Activated CD8-positive, alpha-beta memory T cell treated with anti-CD3 and anti-CD28 coated beads for 1 hour (primary cell): ENCODE data around the gene RXRA.
A peak's percentile ranks its signal among the peaks of the same experiment; 100 is the strongest.

Source experiments
- DNase-seq, 2 donors: peaks; one replicate each; pipeline ENCODE4 v3.0.0-alpha.2; 2020; ENCODE audit warnings: low read depth in 1 of 2; ENCODE audit errors: extremely low read depth in 1 of 2

Gene RXRA

DNA sequence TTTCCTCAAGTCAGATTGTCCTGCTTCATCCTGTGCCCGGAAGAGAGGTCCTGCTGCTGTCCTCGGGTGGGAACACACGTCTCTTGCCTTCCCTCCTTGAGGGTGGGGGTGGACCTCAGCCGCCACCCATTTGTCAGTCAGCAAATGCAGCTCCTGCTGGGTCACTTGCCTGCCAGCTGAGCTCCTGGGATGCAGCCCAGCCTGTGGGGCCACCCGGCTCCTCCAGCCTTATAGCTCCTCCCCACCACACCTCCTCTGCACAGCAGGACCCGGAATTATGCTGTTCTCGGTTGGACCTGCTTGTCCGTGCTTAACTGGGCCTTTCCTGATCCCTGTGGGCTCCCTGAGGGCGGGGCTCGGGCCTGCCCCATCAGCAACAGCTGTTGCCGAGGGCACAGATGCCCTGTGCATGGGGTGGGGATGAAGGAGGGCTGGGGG, 52.7 kb downstream of the RXRA start:
- DNase-seq: no peak

DNA sequence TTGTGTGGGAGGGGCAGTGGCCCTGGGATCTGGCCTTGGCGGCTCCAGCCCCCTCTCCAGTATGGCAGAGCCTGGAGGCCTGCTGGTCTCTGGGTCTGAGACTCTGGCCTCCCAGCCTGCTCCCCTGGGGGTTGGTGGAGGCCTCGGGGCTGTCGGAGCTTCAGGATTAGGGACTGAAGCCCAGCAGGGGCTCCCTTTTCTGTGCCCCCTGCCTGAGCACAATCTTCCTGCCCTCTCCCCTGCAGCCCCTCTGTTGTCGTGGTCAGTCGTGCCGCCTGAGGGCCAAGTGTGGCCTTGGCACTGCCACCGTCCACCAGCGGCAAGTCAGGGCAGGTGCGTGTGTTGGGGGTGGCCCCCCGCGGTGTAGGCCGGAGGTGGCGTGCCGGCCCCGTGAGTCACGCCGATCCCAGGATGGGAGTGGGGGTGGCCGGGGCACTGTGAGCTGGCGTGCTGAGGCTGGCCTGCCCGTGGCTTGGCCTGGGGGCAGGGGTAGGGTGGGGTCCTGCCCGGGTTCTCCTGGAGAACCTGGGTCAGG, 53.6 kb downstream of the RXRA start:
- no peak for DNase-seq

DNA sequence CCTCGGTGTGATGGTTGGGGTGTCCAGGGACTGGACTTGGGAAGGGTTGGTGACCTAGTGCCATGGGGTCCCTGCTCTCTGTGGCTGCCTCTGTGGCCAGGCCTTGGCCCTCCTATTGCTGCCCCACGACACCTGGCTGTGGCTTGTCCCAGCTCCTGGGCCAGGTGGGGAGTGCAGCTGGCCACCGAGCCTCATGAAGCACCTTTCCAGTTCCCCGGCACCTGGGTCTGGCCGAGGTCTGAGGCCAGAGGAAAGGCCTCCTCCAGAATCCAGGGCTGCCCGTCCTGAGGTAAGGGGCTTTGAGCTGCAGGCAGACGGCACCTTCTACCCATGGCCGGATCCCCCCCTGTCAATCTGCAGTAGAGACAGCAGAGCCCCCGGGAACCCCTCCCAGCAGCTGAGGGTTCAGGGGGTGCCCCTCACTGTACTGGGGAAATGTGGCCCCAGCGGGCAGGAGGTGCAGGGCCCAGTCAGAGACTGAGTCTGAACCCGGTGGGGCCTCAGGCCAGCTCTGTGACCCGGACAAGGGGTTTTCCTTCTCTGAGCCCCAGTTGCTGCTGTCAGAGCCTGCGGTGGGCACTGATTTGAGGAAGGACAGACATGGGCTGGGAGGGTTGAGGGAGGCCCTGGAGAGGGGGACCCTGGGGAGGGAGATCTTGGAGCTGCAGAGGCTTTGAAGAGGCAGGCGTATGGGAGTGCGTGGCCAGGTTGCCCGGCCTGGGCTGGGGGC, 54.5 kb downstream of the RXRA start:
- DNase-seq: no peak

DNA sequence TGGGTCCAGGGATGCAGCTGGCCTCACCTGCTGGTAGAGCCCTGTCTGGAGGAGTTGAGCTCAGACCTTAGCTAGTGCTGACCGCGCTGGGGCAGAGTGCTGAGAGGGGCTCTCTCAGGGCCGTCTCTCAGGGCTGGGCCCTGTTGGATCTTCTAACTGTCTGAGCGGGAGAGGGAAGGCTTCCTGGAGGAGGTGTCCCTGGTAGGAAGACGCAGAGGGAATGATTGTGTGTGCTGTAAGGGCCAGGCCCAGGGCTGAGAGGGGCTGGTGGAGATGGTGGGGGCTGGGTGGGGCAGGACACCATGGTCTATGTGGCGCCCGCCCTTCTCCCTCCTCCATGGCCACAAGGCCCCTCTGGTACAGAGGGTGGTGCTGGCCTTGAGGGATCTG, 55.0 kb downstream of the RXRA start:
- no peak for DNase-seq

DNA sequence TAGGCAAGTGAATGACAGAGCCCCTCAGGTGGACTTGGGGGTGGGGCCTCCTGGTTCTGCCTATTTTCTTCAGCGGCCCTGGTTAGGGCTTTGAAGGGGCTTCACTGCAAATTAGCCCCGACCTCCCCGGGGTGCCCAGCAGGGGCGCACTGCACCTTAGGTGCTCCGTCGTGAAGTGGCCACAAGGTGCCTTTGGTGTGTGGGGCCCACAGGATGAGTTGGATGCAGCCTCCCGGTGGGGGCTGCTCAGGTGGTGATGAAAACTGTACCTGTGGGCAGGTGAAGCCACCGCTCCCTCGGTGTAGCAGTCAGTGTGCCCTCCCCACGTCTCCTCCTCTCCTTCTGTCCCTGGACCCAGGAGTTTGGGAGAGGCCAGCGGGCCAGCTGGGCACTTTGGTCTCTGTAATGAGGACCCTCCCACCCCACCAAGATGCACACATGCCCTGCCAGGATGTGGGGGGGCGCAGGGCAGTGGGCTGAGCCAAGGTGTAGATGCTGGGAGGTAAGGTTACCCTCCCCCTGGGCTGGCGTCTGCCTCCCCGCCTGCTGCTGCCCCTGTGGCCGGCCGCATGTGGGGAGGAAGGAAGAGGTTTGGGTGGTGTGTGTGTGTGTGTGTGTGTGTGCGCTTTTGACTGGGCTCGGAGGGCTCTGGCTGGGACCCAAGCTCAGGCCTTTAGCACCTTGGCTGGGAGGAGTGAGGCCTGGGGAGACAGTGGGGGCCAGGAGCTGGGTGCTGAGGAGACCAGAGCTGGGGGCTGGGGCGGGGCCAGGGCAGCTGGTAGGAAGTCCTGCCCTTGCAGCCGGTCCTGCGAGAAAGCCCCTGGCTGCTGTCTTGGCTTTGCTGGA, 55.6 kb downstream of the RXRA start:
- no peak for DNase-seq

DNA sequence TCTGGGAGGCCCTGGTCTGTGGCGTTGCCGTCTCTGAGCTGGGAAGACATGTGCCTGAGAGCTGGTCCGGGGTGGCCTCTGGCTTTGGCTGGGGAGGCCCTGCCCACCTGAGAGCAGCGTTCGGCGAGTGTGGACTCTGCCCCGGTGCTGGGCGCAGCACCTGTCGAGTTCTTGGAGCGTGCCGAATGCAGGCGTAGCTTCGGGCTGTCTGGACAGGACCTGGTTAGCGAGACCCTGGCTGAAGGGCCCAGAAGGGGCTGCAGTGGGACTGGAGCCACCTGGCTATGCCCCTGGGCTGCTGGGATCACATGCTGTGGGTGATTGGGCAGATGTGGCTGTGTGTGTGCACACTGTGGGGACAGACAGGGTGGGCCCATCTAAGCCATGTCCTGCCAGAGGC, 56.5 kb downstream of the RXRA start:
- no peak for DNase-seq

DNA sequence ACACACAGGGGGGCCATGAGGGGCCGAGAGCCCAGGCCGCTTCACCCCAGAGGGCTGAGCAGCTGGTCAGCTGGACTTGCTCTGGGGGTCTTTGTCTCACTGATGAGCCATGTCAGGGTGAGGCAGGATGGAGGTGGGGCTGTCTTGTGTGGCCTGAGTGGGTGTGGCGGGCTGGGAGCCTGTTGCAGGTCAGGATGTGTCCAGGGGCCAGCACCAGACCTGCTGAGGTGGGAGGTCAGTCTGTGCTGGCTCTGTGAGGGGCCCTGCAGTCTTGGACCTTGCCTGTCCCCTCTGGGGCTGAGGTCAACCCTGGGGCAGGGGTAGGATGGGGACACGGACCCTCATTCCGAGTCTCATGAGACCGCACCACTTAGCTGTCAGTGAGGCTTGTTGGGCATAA, 56.9 kb downstream of the RXRA start:
- DNase-seq: no peak

DNA sequence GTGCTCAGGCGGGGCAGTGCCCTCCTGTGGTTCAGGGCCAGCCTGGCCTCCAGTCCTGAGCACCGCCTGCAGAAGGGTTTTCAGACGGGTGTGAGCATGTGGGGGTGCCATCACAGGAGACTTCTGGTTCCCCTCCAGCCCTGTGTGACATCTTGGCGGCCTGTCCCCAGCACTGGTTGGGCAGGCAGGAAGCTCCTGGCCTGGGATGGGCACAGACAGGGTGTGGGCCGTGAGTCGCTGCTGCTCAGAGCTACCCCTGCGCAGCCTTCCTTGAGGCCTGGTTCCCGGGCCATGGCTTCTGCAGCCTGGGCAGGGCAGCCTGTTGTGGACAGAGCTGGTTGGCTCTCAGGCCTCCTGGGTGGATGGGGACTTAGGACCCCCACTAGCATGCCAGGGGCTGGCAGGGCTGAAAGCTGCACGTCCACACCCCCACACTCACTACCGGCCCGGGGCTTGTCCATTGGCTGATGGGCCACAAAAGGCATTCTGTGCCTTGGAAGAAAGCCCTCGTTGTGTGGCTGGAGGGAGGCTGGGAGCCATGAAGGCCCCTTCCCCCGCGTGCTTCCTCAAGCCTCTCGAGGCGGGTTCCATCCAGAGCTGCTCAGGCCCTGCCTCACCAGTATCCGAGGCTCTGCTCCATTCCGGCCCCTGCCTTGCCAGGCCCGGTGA, 58.7 kb downstream of the RXRA start:
- DNase-seq: no peak

DNA sequence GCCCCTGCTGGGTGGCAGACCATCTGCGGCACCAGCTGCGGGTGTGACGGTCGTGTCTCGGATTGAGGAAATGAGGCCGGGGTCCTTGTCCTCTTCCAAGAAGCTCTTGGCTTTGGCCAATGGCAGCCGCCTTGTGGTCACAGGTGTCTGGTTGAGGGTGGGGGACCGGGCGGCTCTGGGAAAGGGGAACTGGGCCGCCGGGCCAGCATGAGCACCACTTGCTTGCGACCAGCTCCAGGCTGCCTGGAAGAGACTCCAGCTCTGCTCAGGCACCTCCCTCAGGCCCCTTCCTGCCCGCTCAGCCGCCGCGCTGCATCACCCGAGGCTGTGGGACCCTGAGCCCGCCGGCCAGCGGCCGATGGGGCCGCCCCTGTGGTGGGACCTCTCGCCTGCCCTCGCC, 59.7 kb downstream of the RXRA start:
- no peak for DNase-seq

DNA sequence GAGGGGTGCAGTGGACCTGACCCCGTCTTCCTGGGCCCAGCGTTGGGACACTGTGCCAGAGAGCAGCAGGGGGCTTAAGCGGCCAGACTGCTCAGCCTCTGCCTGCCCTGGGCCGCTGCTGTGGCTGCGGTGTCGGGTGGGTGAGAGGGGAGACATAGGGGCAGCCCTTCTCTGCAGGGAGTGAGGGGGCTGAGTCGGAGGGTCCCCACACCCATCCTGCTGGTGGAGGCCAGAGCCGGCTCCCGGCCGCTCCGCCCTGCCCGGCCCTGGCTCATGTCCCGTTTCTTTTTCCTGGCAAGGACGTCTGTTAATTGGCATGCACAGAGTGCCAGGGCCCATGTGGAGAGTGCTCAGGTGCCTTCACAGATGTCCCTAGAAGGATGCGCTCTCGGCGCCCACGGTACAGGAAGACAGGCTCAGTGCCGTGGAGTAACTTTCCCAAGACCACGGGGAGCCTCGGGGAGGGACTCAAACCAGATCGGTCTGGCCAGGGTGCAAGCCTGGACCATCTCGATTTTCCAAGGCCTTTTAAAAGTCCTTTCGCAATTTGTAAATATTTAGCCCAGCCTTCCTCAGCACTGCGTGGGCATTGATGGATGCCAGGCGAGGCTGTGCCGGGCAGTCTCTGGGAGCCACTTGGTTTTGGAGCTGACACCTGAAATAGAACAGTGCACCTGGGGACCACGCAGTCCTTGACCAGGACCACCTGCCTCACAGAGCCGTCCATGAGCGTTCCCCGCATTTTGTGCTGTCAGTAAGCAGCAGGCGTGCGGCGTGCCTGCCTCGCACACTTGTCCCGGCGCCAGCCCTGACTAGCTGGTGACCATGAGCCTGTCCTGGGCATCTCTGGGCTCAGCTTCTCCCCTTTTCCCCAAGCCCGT, 60.9 kb downstream of the RXRA start:
- DNase-seq: no peak

DNA sequence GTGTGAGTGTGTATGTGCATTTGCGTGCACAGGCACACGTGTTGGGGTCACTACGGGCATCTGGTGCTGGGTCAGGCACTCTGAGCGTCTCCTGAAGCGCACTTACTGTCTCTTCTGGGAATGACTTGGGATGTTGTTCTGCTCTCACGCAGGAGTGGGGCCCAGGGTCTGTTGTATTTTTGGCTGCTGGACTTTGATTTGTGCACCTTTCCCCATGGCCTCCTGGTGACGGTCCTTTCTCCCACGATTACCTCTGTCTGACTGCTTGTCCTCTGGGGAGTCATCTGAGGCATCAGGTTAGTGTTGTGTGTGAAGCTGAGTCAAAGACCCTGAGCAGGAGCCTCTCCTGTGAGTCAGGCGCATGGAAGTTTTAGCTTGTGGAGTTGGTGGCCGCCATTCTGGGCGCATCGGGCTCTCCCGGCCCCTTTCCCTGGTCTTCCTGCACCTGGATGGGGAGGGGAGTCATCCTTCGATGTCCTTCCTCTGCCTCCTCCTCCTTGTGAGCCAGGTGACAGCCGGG, 62.1 kb downstream of the RXRA start:
- no peak for DNase-seq

DNA sequence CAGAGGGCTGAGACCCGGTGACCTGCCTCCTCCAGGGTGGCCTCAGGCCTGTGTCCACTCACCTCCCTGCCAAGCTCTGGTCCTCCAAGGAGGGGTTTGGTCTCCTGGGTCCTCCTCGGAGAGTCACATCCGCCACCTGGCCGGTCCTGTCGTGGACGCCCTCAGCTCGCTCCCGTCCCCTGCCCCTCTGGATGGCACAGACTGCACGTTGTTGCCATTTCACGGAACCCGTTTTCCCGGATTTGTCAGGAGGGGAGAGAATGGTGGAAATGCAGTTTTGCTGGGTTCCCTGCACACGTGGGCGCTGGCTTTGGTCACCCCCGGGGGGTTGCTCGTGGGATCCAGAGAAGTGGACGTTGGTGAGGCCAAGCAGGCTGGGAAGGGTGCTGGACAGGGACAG, 62.7 kb downstream of the RXRA start:
- no peak for DNase-seq

DNA sequence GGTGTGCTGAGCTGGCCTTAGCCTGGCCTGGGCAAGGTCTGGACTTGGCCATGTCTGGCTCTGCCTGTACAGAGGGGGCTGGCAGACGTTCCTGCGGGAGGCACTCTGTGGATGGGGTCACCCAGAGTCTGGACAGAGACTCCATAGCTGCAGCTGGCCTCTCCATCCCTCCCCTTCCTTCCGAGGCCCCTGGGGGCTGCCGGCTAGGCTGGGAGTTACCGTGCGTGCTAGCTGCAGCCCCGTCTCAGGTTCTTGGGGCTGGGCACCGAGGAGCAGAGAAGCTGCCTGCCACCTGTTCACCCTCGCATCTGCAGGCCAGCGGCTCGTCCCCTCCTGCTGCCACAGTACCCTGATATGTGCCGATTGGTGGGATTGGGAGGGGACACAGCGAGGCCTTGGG, 63.4 kb downstream of the RXRA start:
- no peak for DNase-seq

DNA sequence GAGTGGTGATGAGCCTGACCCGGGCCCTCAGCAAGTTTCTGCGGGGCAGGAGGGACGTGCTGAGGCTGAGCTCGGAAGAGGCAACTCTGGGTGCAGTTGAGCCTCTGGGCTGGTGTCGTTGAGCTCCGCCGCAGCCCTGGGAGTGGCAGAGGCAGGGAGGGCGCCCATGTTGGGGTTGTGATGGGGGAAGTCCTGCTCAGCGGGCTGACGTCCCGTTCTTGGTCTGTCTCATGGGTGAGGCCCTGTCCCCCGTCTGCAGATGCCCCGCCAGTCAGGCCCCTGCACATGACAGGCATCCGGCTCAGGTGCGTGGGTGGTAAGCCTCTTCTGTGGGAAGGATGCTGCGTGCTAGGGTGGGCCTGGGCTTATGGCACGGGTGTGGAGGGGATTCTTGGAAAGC, 64.3 kb downstream of the RXRA start:
- DNase-seq: peak; percentile 42 to 52

DNA sequence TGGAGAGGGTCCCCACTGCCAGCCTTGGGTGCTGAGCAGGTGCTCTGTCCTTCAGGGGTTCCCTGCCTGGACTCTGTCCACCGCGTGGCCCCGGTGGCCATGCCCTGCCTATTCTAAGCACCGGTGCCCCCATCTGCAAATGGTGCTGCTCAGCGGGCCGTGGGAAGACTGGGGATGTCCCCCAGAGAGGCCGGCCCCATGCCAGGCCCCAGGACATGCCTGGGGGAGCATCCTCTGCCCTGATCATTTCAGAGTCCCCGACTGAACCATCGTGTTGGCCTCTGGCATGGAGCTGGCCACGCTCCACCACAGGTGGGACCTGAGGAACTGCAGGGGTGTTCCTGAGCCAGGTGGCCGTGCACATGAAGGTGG, 64.7 kb downstream of the RXRA start:
- DNase-seq: no peak

DNA sequence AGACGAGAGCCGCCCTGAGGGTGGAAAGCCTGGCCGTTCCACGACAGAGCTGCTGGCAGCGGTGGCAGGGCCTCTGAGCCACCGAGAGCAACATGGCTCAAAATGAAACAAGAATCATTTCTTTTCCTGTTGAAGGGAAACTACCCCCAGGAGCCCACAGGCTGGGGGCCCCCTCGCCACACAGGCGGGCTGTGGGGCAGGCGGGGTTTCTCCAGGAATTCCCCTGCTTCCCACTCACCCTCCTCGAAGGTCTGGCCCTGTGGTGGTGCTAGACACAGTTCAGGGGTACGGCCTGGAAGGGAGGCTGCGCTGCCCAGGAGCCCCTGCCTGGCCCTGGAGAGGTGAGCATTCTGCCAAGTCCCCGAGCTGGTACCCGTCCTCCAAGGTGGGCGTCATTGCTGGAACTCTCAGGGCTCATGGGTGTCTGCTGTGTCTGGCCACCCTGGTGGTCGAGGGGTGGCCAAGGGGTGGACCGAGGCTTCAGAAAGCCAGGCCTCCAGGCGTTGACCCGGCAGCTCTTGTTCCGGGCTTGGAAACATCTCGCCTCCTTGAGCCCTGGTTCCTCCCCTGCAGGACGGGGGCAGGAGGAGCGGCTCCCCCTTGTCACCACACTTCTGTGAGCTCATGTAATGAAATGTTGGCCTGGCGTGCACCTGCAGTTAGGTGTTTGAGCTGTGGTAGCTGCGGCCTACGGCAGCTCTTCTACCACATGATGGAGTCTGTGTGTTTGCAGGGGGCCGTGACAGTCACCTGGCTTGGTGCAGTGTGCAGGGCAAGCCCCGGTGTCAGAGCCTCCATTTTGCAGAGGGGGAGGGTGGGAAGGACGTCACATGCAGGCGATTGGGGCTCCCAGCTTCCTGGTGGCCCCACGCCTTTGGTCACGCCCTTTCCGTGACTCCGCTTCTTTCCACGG, 65.3 kb downstream of the RXRA start:
- peak; percentile 40 to 43 for DNase-seq

DNA sequence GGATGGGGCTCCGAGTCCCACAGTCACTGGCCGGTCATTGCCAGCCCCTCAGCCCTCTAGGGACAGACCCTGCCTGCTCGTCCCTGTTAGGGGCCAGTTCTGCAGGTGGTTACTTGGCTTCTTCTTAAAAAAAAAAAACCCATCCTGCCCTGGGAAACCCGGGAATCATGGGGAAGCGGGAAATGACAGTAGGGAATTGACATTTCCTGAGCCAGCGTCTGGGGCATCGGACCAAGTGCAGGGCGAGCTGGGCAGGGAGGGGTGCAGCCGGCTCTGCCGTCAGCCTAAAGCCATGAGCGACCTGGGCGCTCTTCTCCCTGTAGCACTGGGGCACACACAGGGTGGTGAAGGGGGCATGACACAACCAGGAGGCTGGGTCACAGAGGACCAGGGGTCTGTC, 66.6 kb downstream of the RXRA start:
- no peak for DNase-seq

DNA sequence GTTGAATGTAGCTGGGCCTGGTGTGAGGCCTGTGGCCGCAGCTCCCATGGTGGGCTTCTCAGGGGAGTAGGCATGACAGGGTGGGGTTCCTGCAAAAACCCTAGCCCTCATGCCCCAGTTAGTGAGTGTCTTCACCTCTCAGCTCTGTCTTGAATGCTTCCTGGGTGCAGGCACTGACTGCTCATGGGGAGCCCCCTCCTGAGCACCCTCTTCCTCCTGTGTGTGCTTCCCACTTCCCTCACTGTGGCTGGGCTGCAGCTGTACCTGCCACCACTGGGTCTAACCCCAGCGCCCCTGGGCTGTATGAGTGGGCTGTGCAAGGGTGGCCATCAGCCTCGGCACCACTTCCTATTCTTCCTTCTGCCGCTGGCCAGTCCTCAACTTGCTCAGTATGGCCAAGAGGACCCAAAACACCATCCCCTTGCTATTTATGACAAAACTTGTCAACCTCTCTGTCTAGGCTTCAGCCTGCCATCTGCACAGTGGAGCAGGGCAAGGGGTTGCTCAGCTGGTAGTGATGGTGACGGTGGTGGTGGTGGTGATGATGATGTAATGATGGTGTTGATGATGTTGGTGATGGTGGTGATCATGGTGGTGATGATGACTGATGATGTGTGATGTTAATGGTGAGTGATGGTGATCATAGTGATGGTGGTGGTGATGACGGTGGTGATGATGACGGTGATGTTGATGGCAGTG, 67.5 kb downstream of the RXRA start:
- no peak for DNase-seq

DNA sequence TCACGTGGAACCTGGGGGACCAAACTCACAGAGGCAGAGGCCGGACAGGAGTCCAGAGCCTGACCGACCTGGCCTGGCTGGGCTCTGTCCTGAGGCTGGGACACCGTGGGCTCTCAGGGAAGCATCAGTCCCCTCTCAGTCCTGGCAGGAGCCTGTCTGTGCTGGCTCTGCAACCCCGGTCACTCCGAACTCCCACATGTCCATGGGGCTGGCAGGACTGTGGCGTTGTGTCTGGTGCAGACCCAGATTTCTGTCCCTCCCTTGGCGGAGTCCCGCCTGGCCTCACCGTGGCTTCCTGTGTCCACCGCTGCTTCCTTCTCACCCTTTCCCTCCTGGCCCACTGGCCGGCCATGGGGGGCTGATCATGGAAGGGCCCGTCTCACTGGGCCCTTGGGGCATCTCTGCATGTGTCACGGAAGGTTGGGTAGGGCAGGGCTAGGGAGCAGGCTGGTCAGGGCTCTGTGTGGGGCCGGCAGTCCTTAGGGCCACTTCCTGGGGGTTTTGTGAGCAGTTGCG, 68.8 kb downstream of the RXRA start:
- DNase-seq: no peak
